Lower lobe of right lung (tissue), 2 donors: ENCODE data around the gene CHMP3. TPM values are rescaled to one million over a fixed set of nuclear protein-coding genes. Genes with fewer than 3 reads are reported as not detected.

Source experiments
- ATAC-seq, 2 donors: fragments of 200-7000 bp; cut with Tn5 transposase; one replicate each; pipeline ENCODE4 v1.9.1; 2020 to 2022; ENCODE audit warnings: mild to moderate bottlenecking in 2 of 2, moderate library complexity in 2 of 2
- DNase-seq: peaks from one replicate; pipeline ENCODE4 v3.0.0-alpha.2; 2020
- H3K27ac ChIP-seq: fragments of 200-600 bp; one replicate; pipeline ENCODE4 v1.8.0; 2022
- H3K27me3 ChIP-seq: fragments of 200-600 bp; one replicate; pipeline ENCODE4 v1.8.0; 2022; ENCODE audit warnings: low read depth
- H3K36me3 ChIP-seq: fragments of 200-600 bp; one replicate; pipeline ENCODE4 v1.8.0; 2022; ENCODE audit warnings: mild to moderate bottlenecking
- H3K4me1 ChIP-seq: fragments of 200-600 bp; one replicate; pipeline ENCODE4 v1.8.0; 2022
- H3K4me3 ChIP-seq: fragments of 200-600 bp; one replicate; pipeline ENCODE4 v1.8.0; 2022; ENCODE audit warnings: mild to moderate bottlenecking
- H3K9me3 ChIP-seq: fragments of 200-600 bp; one replicate; pipeline ENCODE4 v1.8.0; 2022
- intact Hi-C: fragments of 100-400 bp; cut with DNase I; formaldehyde crosslinking; loops from one replicate; pipeline ENCODE4 v1.11.0; 2022
- total RNA-seq: library from RNA; stranded (reverse); fragmentation: NEBNext Ultra II Directional; extraction: Animal tissue kit (Norgen Biotek cat#: 25700); gene quantifications from one replicate; pipeline ENCODE4 v1.2.1, GENCODE V29; 2021
- TF ChIP-seq, protein P1 (sequence below): fragments of 200-600 bp; IDR thresholded peaks from one replicate; pipeline ENCODE4 v1.8.0; 2022; ENCODE audit warnings: antibody characterized with exemption, mild to moderate bottlenecking
- donor health status: DM: no; HTN: yes; CAD: no; lungs with severe emphysema.

The CHMP3 gene
- total RNA-seq, 1 donor from 2014 or later = 140 TPM

DNA sequence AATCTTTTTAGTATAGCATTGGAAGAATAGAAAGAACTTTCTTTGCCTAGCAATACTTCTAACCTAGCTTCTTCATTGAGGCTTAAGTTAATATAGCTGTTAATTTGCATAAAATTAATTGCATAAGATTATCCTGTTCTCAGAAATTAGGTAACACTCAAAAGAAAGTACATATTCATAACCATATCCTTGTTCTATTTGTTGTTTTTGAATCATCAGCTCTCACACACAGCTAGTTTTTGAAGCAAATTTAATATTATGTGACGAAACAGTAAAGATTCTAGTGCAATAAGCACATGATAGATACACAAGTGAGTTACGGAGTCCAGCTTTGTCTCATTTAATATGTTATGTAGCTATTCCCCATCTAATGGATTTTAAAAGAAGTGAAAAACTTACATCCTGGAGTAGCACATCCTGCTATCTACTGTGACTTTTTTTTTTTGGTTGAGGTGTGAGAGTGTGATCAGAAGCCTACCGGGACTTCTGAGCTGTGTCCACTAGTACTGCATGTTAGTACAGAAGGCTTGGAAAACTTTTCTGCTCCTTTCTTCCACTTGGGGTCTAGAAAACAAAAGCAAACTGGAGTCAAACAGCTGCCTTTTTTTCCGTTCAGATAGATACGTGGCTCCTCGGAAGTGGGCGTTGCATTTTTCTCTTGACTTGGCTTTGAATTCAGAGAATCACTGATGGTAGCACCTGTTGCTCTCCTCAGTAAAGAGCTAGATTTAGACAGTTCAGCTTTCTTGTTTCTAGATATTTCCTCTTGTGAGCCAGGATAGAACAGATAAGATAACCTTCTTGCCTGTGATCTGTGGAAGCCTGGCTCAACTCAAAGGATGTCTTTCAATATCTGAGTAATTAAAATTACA lies 94.8 kb downstream of the CHMP3 start:
- DNase-seq (no peak), ATAC-seq (no peak)
- H3K27me3 ChIP-seq = no peaks in the 10 kb centered on the region
- H3K9me3 ChIP-seq = no peaks in the 10 kb centered on the region
- intact Hi-C loops = no loop called here
- no peak overlapping the region for H3K27ac ChIP-seq
- no peak overlapping the region for H3K4me3 ChIP-seq
- peaks cover 97% of the 10 kb centered on the region for H3K36me3 ChIP-seq
- TF ChIP-seq, protein P1, sequence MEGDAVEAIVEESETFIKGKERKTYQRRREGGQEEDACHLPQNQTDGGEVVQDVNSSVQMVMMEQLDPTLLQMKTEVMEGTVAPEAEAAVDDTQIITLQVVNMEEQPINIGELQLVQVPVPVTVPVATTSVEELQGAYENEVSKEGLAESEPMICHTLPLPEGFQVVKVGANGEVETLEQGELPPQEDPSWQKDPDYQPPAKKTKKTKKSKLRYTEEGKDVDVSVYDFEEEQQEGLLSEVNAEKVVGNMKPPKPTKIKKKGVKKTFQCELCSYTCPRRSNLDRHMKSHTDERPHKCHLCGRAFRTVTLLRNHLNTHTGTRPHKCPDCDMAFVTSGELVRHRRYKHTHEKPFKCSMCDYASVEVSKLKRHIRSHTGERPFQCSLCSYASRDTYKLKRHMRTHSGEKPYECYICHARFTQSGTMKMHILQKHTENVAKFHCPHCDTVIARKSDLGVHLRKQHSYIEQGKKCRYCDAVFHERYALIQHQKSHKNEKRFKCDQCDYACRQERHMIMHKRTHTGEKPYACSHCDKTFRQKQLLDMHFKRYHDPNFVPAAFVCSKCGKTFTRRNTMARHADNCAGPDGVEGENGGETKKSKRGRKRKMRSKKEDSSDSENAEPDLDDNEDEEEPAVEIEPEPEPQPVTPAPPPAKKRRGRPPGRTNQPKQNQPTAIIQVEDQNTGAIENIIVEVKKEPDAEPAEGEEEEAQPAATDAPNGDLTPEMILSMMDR = no peak
- H3K4me1 ChIP-seq = no peaks in the 10 kb centered on the region

- no peak for ATAC-seq
Observed at GRCh38 chr2:86466306-86466705, 96.9 kb downstream of the CHMP3 start.

GRCh38 chr2:86464652-86465051 lies 98.6 kb downstream of the CHMP3 start:
- H3K27ac ChIP-seq = no peak overlapping the region
- intact Hi-C loops = no loop called here
- DNase-seq = peak; percentile 49
- TF ChIP-seq, protein P1 = no peak
- no peaks in the 10 kb centered on the region for H3K27me3 ChIP-seq
- H3K4me1 ChIP-seq = no peaks in the 10 kb centered on the region
- peaks cover 100% of the 10 kb centered on the region for H3K36me3 ChIP-seq
- peak; percentile 58 to 63 for ATAC-seq
- H3K9me3 ChIP-seq = no peaks in the 10 kb centered on the region
- H3K4me3 ChIP-seq = no peak overlapping the region

More at GRCh38 chr2:86466306-86466705, 96.9 kb downstream of the CHMP3 start:
- intact Hi-C loops = no loop called here
- no peak for DNase-seq
- TF ChIP-seq, protein P1 = no peak
- Histone ChIP-seq H3K4me3 (no peak overlapping the region), H3K9me3 (no peaks in the 10 kb centered on the region), H3K27ac (no peak overlapping the region), H3K27me3 (no peaks in the 10 kb centered on the region), H3K36me3 (peaks cover 97% of the 10 kb centered on the region), H3K4me1 (no peaks in the 10 kb centered on the region)

DNA sequence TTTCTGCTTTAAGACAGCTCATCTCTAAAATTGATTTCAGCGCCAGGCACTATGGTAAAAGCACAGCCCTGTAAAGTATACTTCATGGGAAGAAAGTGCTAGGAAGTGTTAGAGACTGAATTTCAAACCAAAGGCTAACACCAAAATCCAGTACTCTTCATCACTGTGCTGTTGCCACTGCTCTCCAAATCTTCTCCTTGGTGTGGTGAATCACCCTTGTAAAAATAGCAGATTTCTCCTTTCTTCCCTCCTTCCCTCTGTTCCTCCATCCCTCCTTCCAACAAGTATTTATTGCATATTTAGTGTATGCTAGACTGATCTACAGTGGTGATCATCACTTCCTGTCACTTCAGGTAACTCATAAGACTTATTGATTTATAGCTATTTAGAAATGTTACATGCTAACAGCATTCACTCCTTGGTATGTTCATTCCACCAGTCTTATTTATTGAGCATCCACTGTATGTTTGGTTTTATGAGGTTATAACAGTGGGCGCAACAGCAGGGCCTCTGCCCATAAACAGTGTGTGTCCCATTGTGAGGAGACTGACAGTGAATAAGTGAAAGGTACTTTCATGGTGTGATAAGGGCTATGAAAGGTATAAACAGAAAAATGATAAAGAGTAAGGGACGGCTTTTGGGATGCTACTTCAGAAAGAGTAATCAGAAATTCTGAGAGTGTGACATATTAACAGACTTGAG lies 102.0 kb downstream of the CHMP3 start:
- Histone ChIP-seq H3K4me1 (no peaks in the 10 kb centered on the region), H3K27ac (no peak overlapping the region), H3K27me3 (no peaks in the 10 kb centered on the region), H3K36me3 (peaks cover 100% of the 10 kb centered on the region), H3K4me3 (no peak overlapping the region), H3K9me3 (no peaks in the 10 kb centered on the region)
- intact Hi-C loops = no loop called here
- DNase-seq (no peak), ATAC-seq (no peak)
- TF ChIP-seq, protein P1 = no peak

DNA sequence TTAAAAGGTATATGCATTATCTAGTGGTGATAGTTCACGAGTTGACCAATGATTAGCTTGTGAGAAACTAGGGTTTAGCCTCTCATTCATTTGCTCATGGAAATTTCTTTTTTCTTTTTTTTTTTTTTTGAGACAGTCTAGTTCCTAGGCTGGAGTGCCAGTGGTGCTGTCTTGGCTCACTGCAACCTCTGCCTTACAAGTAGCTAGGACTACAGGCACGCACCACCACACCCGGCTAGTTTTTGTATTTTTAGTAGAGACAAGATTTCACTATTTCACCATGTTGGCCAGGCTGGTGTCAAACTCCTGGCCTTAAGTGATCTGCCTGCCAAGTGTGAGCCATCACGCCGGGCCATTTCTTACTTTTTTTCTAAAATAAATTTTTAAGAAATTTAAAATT lies 108.1 kb downstream of the CHMP3 start:
- Histone ChIP-seq H3K36me3 (peaks cover 98% of the 10 kb centered on the region), H3K4me1 (peaks cover 9% of the 10 kb centered on the region), H3K9me3 (no peaks in the 10 kb centered on the region), H3K4me3 (no peak overlapping the region), H3K27me3 (no peaks in the 10 kb centered on the region), H3K27ac (no peak overlapping the region)
- TF ChIP-seq, protein P1 = no peak
- intact Hi-C loops = no loop called here
- DNase-seq (no peak), ATAC-seq (no peak)
